LNCaP clone FGC (cell line): ENCODE results near the gene SRSF4.
"Not testable (repeated sequence)": the region's sequence is repeated elsewhere in the genome, so short reads cannot be mapped to it uniquely, and the experiment has no call there.

ENCODE experiments used
- DNase-seq: peaks from one replicate; pipeline ENCODE4 v3.0.0-alpha.2; 2011; ENCODE audit warnings: low read depth
- H3K4me3 ChIP-seq: 2 replicates; pipeline ENCODE4 v1.5.1; 2011; ENCODE audit warnings: mild to moderate bottlenecking, low read depth, low read length, control low read depth
- TF ChIP-seq, protein P1 (sequence below): IDR thresholded peaks from 2 replicates; pipeline ENCODE4 v1.5.1; 2012; ENCODE audit warnings: mild to moderate bottlenecking; ENCODE audit not compliant: control insufficient read depth, insufficient read depth; ENCODE audit errors: extremely low read depth

Gene SRSF4

GRCh38 chr1:29152046-29152805 is 29.5 kb downstream of the SRSF4 start:
- H3K4me3 ChIP-seq = no peak overlapping the region
- TF ChIP-seq, protein P1, sequence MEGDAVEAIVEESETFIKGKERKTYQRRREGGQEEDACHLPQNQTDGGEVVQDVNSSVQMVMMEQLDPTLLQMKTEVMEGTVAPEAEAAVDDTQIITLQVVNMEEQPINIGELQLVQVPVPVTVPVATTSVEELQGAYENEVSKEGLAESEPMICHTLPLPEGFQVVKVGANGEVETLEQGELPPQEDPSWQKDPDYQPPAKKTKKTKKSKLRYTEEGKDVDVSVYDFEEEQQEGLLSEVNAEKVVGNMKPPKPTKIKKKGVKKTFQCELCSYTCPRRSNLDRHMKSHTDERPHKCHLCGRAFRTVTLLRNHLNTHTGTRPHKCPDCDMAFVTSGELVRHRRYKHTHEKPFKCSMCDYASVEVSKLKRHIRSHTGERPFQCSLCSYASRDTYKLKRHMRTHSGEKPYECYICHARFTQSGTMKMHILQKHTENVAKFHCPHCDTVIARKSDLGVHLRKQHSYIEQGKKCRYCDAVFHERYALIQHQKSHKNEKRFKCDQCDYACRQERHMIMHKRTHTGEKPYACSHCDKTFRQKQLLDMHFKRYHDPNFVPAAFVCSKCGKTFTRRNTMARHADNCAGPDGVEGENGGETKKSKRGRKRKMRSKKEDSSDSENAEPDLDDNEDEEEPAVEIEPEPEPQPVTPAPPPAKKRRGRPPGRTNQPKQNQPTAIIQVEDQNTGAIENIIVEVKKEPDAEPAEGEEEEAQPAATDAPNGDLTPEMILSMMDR = no peak
- DNase-seq = no peak

DNA sequence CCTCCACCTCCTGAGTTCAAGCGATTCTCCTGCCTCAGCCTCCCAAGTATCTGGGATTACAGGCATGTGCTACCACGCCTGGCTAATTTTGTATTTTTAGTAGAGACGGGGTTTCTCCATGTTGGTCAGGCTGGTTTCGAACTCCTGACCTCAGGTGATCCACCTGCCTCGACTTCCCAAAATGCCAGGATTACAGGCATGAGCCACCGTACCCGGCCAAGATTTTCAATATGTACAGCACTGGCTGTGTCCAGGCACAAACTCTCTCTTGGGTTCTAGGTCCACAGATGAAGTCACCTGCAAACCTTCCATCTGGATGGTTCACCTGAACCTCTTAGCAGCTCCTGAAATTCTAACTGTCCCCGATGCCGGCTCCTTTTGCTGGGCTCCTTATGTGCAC is 31.4 kb downstream of the SRSF4 start:
- not testable (repeated sequence) for H3K4me3 ChIP-seq, DNase-seq

GRCh38 chr1:29148656-29149491 is 32.8 kb downstream of the SRSF4 start:
- TF ChIP-seq, protein P1 = no peak
- H3K4me3 ChIP-seq = no peak overlapping the region
- DNase-seq = no peak

GRCh38 chr1:29145739-29146437 is 35.8 kb downstream of the SRSF4 start:
- TF ChIP-seq, protein P1 = no peak
- no peak overlapping the region for H3K4me3 ChIP-seq
- DNase-seq = no peak

GRCh38 chr1:29144178-29144577 is 37.5 kb downstream of the SRSF4 start:
- TF ChIP-seq, protein P1 = no peak
- no peak for DNase-seq
- H3K4me3 ChIP-seq = no peak overlapping the region

DNA sequence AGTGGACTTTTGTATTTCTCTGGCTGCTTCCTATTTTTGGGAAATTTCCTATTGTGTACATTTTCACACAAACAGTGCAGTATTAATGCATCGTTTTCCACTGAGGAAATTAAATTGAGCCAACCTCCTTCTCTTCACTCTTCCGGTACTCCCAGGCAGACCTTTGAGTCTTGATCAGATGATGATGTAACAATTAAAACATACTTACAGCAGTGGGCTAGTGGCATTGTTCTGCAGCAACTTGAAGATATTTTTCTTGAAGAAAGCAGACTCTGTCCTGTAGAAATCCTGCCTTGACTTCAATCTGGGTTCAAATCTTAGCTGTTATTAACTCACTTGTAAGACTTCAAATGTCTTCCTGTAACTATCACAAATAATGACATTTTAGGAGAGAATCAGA is 39.0 kb downstream of the SRSF4 start:
- H3K4me3 ChIP-seq = no peak overlapping the region
- DNase-seq = no peak
- TF ChIP-seq, protein P1 = no peak

DNA sequence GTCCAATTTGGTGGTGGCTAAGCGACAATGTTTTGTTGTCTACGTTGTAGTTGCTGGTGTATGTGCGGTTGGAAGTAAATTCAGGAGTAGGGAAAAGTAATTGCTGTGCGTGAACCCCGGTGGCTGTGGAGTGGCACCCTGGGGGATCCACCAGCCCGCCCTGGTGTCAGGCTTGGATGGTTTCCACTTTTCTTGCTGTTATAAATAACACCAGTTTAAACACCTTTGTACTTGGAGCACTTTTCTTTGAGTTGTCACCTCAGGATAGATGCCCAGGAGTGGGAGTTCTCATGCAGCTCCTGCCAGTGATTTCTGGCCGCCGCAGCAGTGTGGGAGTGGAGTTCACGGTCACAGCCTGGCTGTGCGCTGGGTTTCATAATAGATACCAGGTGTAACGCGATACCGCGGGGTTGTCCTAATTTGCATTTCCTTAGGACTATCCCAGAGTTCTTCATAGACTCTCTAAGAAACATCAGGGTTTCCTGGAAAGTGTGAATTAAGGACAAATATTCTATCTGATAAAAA is 45.2 kb downstream of the SRSF4 start:
- peak; percentile 61 for DNase-seq
- TF ChIP-seq, protein P1 = no peak
- H3K4me3 ChIP-seq = no peak overlapping the region
